NCI-H146 treated with DMSO at 0.1 percent for 48 hours (cell line): ENCODE measurements around the gene TMEM196.

Experiments
- DNase-seq: peaks from one replicate; lab custom pipeline; 2025; ENCODE audit not compliant: unreplicated experiment; lab: John Stamatoyannopoulos, UW

TMEM196 gene

GRCh38 chr7:19772841-19773760, at the start of gene TMEM196:
TMEM196 (minus strand) TSS chr7:19773617; CDS start chr7:19772696, 921 bp downstream.
- DNase-seq, result peak; percentile 1

- no peak for DNase-seq
These were observed 42.7 kb upstream of the TMEM196 start for GRCh38 chr7:19816128-19816527.

GRCh38 chr7:19815546-19815945, 42.1 kb upstream of the TMEM196 start:
- no peak for DNase-seq

- DNase-seq, result no peak
These were observed 41.4 kb upstream of the TMEM196 start for GRCh38 chr7:19814776-19815175.

GRCh38 chr7:19811386-19811785, 38.0 kb upstream of the TMEM196 start:
- no peak for DNase-seq

- no peak for DNase-seq
These were observed 25.6 kb upstream of the TMEM196 start for GRCh38 chr7:19798986-19799385.

- no peak for DNase-seq
These were observed 10.1 kb upstream of the TMEM196 start for GRCh38 chr7:19783541-19783940.

GRCh38 chr7:19776981-19777380, 3.6 kb upstream of the TMEM196 start:
- no peak for DNase-seq

GRCh38 chr7:19775578-19775977, 2.2 kb upstream of the TMEM196 start:
- DNase-seq, result no peak

- peak; percentile 30 for DNase-seq
These were observed 1.1 kb downstream of the TMEM196 start for GRCh38 chr7:19772306-19772705.

GRCh38 chr7:19762631-19763030, 10.8 kb downstream of the TMEM196 start:
- no peak for DNase-seq

GRCh38 chr7:19754521-19755116, 18.8 kb downstream of the TMEM196 start:
- peak; percentile 54 for DNase-seq

- DNase-seq, result no peak
These were observed 21.4 kb downstream of the TMEM196 start for GRCh38 chr7:19752020-19752419.

- no peak for DNase-seq
These were observed 23.8 kb downstream of the TMEM196 start for GRCh38 chr7:19749658-19750057.

GRCh38 chr7:19747740-19748339, 25.6 kb downstream of the TMEM196 start:
- DNase-seq, result peak; percentile 52

GRCh38 chr7:19744075-19744474, 29.3 kb downstream of the TMEM196 start:
- DNase-seq, result no peak

- DNase-seq, result no peak
These were observed 44.7 kb downstream of the TMEM196 start for GRCh38 chr7:19728716-19729115.

GRCh38 chr7:19725770-19726169, 47.6 kb downstream of the TMEM196 start:
- DNase-seq, result no peak

GRCh38 chr7:19715499-19715898, 57.9 kb downstream of the TMEM196 start:
- DNase-seq, result no peak

GRCh38 chr7:19713676-19714075, 59.7 kb downstream of the TMEM196 start:
- DNase-seq, result peak; percentile 4

GRCh38 chr7:19709249-19709578, 64.2 kb downstream of the TMEM196 start:
- DNase-seq, result no peak
